ENCODE results near the gene CAMKMT. TPM values are rescaled to one million over a fixed set of nuclear protein-coding genes. Genes with fewer than 3 reads are reported as not detected.

Gene CAMKMT
- total RNA-seq, 1 experiment from 2014 or later: 12.5 TPM

DNA sequence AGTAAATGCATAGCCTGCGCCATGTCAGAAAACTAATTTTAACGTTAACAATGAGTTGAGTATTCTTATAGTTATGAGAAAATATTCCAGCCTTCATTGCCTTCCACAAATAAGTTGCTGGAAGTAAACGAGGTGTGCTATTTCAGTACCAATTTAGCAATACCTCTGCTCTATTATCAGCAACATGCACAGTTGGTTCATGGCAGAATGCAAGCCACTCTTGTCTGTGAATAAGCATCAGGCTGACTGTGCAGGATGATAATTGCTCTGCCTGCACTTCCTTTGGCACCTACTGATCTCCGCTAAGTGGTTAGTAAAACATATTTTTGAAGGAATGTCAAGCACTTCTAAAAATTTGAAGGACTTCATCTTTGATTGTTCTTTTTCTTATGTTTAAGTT lies 317.8 kb downstream of the CAMKMT start:
- ChIA-PET CTCF (no interaction called here), POLR2A (ENCODE audit: low non-redundant PET) (no interaction called here)
- intact Hi-C loops (cut with micrococcal nuclease; ENCODE audit: unreplicated experiment): no loop called here
- no TSS peak for BruUV-seq (replicated peaks)
- DNase-seq (ENCODE audit: low spot score): no peak
- no peak for TF ChIP-seq EZH2 (IDR thresholded peaks at IDR 0.05; ENCODE audit: borderline replicate concordance, low read depth, low read length, poor library complexity, severe bottlenecking)
- TF ChIP-seq, protein P1, sequence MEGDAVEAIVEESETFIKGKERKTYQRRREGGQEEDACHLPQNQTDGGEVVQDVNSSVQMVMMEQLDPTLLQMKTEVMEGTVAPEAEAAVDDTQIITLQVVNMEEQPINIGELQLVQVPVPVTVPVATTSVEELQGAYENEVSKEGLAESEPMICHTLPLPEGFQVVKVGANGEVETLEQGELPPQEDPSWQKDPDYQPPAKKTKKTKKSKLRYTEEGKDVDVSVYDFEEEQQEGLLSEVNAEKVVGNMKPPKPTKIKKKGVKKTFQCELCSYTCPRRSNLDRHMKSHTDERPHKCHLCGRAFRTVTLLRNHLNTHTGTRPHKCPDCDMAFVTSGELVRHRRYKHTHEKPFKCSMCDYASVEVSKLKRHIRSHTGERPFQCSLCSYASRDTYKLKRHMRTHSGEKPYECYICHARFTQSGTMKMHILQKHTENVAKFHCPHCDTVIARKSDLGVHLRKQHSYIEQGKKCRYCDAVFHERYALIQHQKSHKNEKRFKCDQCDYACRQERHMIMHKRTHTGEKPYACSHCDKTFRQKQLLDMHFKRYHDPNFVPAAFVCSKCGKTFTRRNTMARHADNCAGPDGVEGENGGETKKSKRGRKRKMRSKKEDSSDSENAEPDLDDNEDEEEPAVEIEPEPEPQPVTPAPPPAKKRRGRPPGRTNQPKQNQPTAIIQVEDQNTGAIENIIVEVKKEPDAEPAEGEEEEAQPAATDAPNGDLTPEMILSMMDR (conservative IDR thresholded peaks at IDR 0.05; ENCODE audit: low read depth, low read length): no peak
- Histone ChIP-seq H3K36me3 (ENCODE audit: insufficient read depth, low read length, poor library complexity, severe bottlenecking) (no peaks in the 10 kb centered on the region), H3K4me1 (ENCODE audit: insufficient read depth, low read length, poor library complexity, severe bottlenecking) (no peaks in the 10 kb centered on the region), H3K4me3 (ENCODE audit: low read depth, low read length, poor library complexity, severe bottlenecking) (no peak overlapping the region), H3K27ac (ENCODE audit: low read depth, low read length, poor library complexity, severe bottlenecking) (no peak overlapping the region), H3K9me3 (ENCODE audit: low read depth, low read length, poor library complexity, severe bottlenecking) (no peaks in the 10 kb centered on the region), H3K27me3 (replicated peaks; ENCODE audit: insufficient read depth, low read depth, low read length, poor library complexity) (no peaks in the 10 kb centered on the region)

DNA sequence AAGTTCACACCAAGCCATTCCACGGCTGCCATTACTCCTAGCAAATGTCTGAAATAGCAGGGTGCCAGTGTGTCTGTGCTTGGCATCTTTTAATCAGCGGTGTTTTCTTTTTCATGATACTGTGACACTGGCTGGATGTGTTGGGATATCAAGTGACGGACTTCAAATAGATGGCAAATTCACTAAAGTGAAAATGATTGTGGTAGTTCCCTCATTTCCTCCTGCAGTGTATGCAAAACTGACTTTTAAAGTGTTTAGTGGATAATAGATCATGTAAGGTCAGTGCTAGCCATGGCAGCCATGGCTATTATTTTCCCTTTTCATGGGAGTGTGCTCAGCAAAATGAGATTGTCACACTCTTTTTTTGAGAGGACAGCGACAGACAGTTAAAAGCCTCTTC lies 318.2 kb downstream of the CAMKMT start:
- CTCF ChIA-PET: no interaction called here
- no peaks in the 10 kb centered on the region for H3K9me3 ChIP-seq (ENCODE audit: low read depth, low read length, poor library complexity, severe bottlenecking)
- no peak overlapping the region for H3K27ac ChIP-seq (ENCODE audit: low read depth, low read length, poor library complexity, severe bottlenecking)
- no peak overlapping the region for H3K4me3 ChIP-seq (ENCODE audit: low read depth, low read length, poor library complexity, severe bottlenecking)
- TF ChIP-seq EZH2 (IDR thresholded peaks at IDR 0.05; ENCODE audit: borderline replicate concordance, low read depth, low read length, poor library complexity, severe bottlenecking): no peak
- TF ChIP-seq, protein P1 (conservative IDR thresholded peaks at IDR 0.05; ENCODE audit: low read depth, low read length): no peak
- no peaks in the 10 kb centered on the region for H3K36me3 ChIP-seq (ENCODE audit: insufficient read depth, low read length, poor library complexity, severe bottlenecking)
- no peaks in the 10 kb centered on the region for H3K27me3 ChIP-seq (replicated peaks; ENCODE audit: insufficient read depth, low read depth, low read length, poor library complexity)
- intact Hi-C loops (cut with micrococcal nuclease; ENCODE audit: unreplicated experiment): no loop called here
- POLR2A ChIA-PET (ENCODE audit: low non-redundant PET): no interaction called here
- BruUV-seq (replicated peaks): no TSS peak
- no peaks in the 10 kb centered on the region for H3K4me1 ChIP-seq (ENCODE audit: insufficient read depth, low read length, poor library complexity, severe bottlenecking)
- DNase-seq (ENCODE audit: low spot score): no peak

DNA sequence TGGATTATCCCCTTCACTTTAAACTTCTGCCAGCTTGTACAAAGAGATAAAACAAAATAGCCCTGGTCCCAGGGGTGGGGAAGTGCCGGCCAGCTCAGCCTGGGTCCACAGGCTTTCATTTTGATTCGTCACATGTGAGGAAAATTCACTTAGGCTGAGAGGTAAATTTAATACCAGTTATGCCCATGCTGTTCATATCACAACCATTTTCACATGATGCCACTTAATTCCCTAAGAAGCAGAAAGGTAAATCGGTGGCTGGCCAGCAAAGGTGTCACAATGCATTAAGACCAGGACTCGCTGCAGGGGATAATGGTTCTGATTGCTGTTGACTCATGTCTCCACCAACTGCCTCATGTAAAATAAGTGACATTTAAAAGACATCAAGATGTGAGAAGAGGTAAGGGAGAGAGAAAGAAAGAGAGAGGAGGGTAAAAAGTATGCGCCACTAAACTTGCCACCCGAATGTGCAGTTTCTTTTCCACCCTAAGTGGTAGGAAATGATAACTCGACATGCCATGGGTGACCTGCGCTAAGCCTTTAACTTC lies 318.8 kb downstream of the CAMKMT start:
- no peak for TF ChIP-seq EZH2 (IDR thresholded peaks at IDR 0.05; ENCODE audit: borderline replicate concordance, low read depth, low read length, poor library complexity, severe bottlenecking)
- TF ChIP-seq, protein P1 (conservative IDR thresholded peaks at IDR 0.05; ENCODE audit: low read depth, low read length): no peak

More for the DNA sequence above, 318.8 kb downstream of the CAMKMT start:
- ChIA-PET CTCF (no interaction called here), POLR2A (ENCODE audit: low non-redundant PET) (no interaction called here)
- no TSS peak for BruUV-seq (replicated peaks)
- Histone ChIP-seq H3K4me1 (ENCODE audit: insufficient read depth, low read length, poor library complexity, severe bottlenecking) (no peaks in the 10 kb centered on the region), H3K36me3 (ENCODE audit: insufficient read depth, low read length, poor library complexity, severe bottlenecking) (no peaks in the 10 kb centered on the region), H3K27me3 (replicated peaks; ENCODE audit: insufficient read depth, low read depth, low read length, poor library complexity) (no peaks in the 10 kb centered on the region), H3K9me3 (ENCODE audit: low read depth, low read length, poor library complexity, severe bottlenecking) (no peaks in the 10 kb centered on the region), H3K27ac (ENCODE audit: low read depth, low read length, poor library complexity, severe bottlenecking) (no peak overlapping the region), H3K4me3 (ENCODE audit: low read depth, low read length, poor library complexity, severe bottlenecking) (no peak overlapping the region)
- intact Hi-C loops (cut with micrococcal nuclease; ENCODE audit: unreplicated experiment): no loop called here
- no peak for DNase-seq (ENCODE audit: low spot score)
